Heart left ventricle (tissue), 13 donors: ENCODE results near the gene STK33.

Experiments used
- POLR2A ChIP-seq, 2 donors: fragments of 450-650 bp; IDR thresholded peaks; one replicate each; pipeline ENCODE4 v1.6.1; 2017; ENCODE audit warnings: antibody characterized with exemption in 2 of 2, mild to moderate bottlenecking in 2 of 2, moderate library complexity in 2 of 2
- TF ChIP-seq, protein P1 (sequence below), 12 donors: fragments of 200-600 bp; sonication (generic) in 4 of 12; IDR thresholded peaks; one replicate each; pipeline versions ENCODE4 v1.5.0 to v1.8.0; 2018 to 2022; ENCODE audit warnings: antibody characterized with exemption in 12 of 12, mild to moderate bottlenecking in 5 of 12
- donor health status: ischemic (EF 13 %, LVEDD 7.1; RV severe dilation, severe dysfunction).
- donor health status: DM: no; HTN: yes; CAD: no.
- donor health status: DM: no; HTN: no; CAD: no.
- donor health status: ischemic (EF 25% LVEDD 6.9; RV normal size, moderate dysfunction).
- donor health status: ischemic (EF 25% LVEDD 5.7; RV mildly dilated, moderate dysfunction).
- donor health status: ischemic (EF 35%, LVEDD 5.7; RV mildly dilated, moderate dysfunction).
- donor health status: nonischemic (EF 11% LVEDD 7.7; RV severe dilation, severe dysfunction).
- donor health status: DM: yes; HTN: yes; CAD: no.
- donor health status: PGD.
- donor health status: ischemic (EF 29% LVEDD 5.4; RV normal size, mild dysfunction).
- donor health status: nonischemic (EF 23%, LVEDD 6.1; RV moderate dilation, normal function).

- TF ChIP-seq, protein P1, sequence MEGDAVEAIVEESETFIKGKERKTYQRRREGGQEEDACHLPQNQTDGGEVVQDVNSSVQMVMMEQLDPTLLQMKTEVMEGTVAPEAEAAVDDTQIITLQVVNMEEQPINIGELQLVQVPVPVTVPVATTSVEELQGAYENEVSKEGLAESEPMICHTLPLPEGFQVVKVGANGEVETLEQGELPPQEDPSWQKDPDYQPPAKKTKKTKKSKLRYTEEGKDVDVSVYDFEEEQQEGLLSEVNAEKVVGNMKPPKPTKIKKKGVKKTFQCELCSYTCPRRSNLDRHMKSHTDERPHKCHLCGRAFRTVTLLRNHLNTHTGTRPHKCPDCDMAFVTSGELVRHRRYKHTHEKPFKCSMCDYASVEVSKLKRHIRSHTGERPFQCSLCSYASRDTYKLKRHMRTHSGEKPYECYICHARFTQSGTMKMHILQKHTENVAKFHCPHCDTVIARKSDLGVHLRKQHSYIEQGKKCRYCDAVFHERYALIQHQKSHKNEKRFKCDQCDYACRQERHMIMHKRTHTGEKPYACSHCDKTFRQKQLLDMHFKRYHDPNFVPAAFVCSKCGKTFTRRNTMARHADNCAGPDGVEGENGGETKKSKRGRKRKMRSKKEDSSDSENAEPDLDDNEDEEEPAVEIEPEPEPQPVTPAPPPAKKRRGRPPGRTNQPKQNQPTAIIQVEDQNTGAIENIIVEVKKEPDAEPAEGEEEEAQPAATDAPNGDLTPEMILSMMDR (IDR thresholded peaks at IDR 0.05), result no peak
- TF ChIP-seq POLR2A (IDR thresholded peaks at IDR 0.05), result no peak
Observed at GRCh38 chr11:8586184-8586583, 7.8 kb downstream of the STK33 start.
